ENCODE measurements around the gene IGSF1. TPM values are rescaled to one million over a fixed set of nuclear protein-coding genes. Genes with fewer than 3 reads are reported as not detected.

Gene IGSF1
- 0.26 to 0.32 TPM (median 0.27 TPM) in 5 replicates for total RNA-seq (2022; extraction: Qiagen RNA extraction)

GRCh38 chrX:131288738-131289511, at the start of gene IGSF1:
IGSF1 (minus strand) TSS chrX:131289306; CDS start chrX:131286674, 2,632 bp downstream.

Other genes with a start within 250 kb of the IGSF1 start
- gene ARHGAP36, start 231.0 kb downstream of the IGSF1 start, total RNA-seq (2022; extraction: Qiagen RNA extraction) = not detected in 5 replicates